Measurements from ENCODE around the gene CCDC88B.
A peak's percentile ranks its signal among the peaks of the same experiment; 100 is the strongest.
"Not testable (repeated sequence)": the region's sequence is repeated elsewhere in the genome, so short reads cannot be mapped to it uniquely, and the experiment has no call there.

Gene CCDC88B

DNA sequence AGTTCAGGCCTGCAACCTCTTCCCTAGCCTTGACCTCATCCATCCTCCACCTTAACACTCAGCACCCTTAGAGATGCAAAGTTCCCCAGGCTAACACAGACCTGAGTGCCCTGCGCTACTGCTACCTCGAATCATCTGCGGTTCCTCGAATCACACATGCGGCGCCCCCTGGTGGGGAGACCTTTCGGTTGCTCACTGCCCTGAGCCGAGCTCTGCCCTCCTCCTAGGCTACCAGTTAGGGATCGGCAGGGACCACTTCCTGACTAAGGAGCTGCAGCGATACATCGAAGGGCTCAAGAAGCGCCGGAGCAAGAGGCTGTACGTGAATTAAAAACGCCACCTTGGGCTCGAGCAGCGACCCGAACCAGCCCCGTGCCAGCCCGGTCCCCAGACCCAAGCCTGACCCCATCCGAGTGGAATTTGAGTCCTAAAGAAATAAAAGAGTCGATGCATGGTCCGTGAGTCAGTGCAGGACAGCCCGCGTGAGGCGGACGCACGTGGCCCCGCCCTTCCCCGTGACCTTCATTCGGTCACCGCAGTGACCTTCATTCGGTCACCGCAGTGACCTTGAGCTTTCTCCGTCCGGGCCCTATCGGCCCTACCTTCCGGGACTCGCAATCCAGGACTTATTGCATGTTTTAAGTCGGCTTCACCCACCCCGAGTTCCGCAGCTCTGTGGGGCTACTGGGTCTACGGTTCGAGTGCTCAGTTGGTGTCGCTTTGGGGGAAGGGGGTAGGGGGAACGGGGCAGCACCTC lies 35.5 kb upstream of the CCDC88B start:
- DNase-seq (ENCODE audit: low read depth) = peak; percentile 77

- DNase-seq (ENCODE audit: low read depth) = peak; percentile 95
Observed at GRCh38 chr11:64305075-64305690, 34.8 kb upstream of the CCDC88B start, which contains the start of gene ESRRA. Gene ESRRA, plus strand, starts transcription at chr11:64305524. Its CDS starts 1,656 bp downstream, at chr11:64307180.

- DNase-seq (ENCODE audit: low read depth) = no peak
Observed at GRCh38 chr11:64305691-64306562, 34.1 kb upstream of the CCDC88B start.

- DNase-seq (ENCODE audit: low read depth) = no peak
Observed at GRCh38 chr11:64306563-64306875, 33.5 kb upstream of the CCDC88B start.

DNA sequence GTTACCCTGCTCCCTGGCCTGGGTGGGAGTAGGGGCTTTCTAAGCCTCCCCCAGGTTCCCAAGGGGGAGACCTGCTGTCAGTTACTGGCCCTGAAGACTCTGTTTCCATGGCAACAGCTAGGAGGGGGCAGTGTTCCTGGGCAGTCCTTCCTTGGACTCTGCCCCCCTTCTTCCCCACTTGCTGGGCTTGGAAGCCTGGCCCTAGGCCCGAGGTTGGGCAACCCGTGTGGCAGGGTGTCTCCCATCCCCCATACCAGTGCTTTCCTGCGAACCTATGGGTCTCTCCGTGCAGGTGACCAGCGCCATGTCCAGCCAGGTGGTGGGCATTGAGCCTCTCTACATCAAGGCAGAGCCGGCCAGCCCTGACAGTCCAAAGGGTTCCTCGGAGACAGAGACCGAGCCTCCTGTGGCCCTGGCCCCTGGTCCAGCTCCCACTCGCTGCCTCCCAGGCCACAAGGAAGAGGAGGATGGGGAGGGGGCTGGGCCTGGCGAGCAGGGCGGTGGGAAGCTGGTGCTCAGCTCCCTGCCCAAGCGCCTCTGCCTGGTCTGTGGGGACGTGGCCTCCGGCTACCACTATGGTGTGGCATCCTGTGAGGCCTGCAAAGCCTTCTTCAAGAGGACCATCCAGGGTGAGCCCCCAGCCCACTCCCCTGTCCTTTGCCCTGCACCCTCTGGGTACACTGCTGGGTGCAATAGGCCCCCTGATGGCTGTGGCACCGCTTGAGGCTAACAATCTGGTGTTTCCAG lies 33.0 kb upstream of the CCDC88B start:
- DNase-seq (ENCODE audit: low read depth) = no peak

DNA sequence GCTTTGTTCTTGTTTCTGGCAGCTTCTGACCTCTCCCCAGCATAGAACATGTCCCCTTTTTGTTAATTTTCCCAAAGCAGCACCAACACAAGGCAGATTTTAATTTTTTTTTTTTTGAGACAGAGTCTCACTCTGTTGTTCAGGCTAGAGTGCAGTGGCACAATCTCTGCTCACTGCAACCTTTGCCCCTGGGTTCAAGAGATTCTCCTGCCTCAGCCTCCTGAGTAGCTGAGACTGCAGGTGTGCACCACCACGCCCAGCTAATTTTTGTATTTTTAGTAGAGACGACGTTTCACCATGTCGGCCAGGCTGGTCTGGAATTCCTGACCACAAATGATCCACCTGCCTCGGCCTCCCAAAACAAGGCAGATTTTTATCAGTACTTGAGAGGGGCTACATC lies 32.2 kb upstream of the CCDC88B start:
- DNase-seq (ENCODE audit: low read depth) = not testable (repeated sequence)

- no peak for DNase-seq (ENCODE audit: low read depth)
Observed at GRCh38 chr11:64312947-64313346, 27.1 kb upstream of the CCDC88B start.

DNA sequence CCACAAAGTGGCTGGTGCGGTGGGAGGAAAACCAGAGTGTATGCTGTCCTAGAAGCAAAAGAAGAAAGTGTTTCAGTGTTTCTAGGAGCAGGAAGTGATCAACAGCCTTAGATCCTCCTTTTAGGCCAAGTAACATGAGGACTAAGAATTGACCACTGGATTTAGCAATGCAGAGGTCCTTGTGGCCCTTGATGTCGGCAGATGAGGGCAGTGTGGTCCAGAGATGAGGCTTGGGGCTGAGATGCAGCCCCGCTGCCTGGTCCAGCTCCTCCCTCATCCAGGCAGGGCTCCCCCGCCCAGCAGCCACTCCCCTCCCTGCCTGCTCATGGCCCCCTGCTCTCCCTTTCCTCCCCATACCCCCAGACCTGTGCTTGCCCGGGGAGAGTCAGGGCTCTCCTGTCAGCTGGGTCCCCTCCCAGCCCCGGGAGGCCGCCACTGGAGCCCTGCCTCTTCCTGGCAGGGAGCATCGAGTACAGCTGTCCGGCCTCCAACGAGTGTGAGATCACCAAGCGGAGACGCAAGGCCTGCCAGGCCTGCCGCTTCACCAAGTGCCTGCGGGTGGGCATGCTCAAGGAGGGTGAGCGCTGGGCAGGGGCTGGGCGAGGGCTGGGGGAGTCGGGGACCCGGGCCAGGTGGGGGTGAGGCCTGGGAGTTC lies 26.4 kb upstream of the CCDC88B start:
- no peak for DNase-seq (ENCODE audit: low read depth)

DNA sequence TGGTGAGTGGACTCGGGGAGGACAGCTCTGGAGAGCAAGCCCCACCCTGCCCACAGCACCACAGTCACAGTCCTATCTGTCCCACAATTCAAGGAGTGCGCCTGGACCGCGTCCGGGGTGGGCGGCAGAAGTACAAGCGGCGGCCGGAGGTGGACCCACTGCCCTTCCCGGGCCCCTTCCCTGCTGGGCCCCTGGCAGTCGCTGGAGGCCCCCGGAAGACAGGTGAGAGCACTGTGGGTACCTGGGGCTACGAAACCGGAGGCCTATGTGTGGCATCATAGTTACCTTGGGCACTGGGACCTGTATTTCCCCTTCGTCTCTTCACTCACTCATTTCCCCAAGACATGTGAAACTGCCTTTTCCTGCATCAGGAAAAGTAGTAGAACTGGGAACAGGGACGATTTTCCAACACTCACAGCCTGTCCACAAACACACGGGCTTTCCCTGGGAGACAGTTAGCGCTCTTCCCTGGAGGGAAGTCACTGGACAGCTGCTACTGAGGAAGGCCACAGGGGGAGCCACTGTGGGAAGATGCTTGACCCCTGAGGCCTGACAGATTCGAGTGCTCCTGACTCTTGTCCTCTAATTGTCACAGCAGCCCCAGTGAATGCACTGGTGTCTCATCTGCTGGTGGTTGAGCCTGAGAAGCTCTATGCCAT lies 25.7 kb upstream of the CCDC88B start:
- no peak for DNase-seq (ENCODE audit: low read depth)

DNA sequence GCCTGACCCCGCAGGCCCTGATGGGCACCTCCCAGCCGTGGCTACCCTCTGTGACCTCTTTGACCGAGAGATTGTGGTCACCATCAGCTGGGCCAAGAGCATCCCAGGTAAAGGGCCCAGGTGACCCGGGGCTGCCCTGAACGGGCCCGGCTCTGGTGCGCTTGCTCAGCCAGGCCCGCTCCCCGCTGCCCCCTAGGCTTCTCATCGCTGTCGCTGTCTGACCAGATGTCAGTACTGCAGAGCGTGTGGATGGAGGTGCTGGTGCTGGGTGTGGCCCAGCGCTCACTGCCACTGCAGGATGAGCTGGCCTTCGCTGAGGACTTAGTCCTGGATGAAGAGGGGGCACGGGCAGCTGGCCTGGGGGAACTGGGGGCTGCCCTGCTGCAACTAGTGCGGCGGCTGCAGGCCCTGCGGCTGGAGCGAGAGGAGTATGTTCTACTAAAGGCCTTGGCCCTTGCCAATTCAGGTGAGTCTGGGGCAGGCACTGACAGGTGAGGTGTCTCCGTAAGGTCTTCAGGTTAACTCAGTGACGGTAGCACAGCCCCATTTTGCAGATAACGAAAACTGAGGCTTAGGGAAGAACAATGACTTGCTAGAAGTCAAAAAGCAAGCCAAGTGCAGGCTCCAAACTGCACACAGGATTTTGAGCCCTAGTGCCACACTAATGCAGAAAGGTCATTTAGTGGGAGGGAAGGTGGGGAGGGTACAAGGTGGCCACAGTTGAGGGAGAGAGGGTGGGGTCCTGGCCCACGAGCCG lies 25.0 kb upstream of the CCDC88B start:
- DNase-seq (ENCODE audit: low read depth) = no peak

DNA sequence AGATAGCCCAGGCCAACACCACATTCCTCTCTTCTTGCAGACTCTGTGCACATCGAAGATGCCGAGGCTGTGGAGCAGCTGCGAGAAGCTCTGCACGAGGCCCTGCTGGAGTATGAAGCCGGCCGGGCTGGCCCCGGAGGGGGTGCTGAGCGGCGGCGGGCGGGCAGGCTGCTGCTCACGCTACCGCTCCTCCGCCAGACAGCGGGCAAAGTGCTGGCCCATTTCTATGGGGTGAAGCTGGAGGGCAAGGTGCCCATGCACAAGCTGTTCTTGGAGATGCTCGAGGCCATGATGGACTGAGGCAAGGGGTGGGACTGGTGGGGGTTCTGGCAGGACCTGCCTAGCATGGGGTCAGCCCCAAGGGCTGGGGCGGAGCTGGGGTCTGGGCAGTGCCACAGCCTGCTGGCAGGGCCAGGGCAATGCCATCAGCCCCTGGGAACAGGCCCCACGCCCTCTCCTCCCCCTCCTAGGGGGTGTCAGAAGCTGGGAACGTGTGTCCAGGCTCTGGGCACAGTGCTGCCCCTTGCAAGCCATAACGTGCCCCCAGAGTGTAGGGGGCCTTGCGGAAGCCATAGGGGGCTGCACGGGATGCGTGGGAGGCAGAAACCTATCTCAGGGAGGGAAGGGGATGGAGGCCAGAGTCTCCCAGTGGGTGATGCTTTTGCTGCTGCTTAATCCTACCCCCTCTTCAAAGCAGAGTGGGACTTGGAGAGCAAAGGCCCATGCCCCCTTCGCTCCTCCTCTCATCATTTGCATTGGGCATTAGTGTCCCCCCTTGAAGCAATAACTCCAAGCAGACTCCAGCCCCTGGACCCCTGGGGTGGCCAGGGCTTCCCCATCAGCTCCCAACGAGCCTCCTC lies 24.1 kb upstream of the CCDC88B start:
- not testable (repeated sequence) for DNase-seq (ENCODE audit: low read depth)

DNA sequence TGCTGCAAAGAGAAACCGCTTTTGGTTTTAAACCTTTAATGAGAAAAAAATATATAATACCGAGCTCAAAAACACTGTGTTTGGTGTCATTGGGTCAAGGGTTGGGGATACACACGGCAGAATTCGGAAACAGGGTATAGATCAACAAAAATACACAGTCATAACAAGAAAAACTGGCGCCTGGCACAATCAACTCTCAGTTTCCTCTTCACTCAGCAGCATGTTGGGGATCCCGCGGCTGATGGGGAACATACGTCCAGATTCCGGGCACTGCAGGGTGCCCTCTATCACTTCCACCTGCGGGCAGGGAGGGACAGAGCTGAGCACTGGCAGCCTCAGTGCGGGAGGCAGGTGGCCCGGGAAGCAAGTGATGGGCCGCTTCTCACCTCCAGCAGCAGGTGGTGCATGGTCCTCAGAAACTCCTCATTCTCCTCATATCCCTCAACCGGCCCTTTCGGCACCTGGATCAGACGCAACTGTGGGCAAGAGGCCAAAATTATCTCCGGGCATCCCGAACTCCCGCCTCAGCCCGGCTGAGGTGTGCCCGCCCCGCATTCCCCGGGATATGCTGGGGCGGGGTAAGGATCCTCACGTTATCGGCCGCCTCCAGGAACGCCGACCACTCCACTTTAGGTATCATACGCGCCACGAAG lies 23.2 kb upstream of the CCDC88B start:
- DNase-seq (ENCODE audit: low read depth) = no peak

- DNase-seq (ENCODE audit: low read depth) = peak; percentile 85
Observed at GRCh38 chr11:64317325-64317960, 22.6 kb upstream of the CCDC88B start, which contains the start of gene TRMT112. Gene TRMT112, minus strand, starts transcription at chr11:64317559. Its CDS starts 33 bp downstream, at chr11:64317526.

DNA sequence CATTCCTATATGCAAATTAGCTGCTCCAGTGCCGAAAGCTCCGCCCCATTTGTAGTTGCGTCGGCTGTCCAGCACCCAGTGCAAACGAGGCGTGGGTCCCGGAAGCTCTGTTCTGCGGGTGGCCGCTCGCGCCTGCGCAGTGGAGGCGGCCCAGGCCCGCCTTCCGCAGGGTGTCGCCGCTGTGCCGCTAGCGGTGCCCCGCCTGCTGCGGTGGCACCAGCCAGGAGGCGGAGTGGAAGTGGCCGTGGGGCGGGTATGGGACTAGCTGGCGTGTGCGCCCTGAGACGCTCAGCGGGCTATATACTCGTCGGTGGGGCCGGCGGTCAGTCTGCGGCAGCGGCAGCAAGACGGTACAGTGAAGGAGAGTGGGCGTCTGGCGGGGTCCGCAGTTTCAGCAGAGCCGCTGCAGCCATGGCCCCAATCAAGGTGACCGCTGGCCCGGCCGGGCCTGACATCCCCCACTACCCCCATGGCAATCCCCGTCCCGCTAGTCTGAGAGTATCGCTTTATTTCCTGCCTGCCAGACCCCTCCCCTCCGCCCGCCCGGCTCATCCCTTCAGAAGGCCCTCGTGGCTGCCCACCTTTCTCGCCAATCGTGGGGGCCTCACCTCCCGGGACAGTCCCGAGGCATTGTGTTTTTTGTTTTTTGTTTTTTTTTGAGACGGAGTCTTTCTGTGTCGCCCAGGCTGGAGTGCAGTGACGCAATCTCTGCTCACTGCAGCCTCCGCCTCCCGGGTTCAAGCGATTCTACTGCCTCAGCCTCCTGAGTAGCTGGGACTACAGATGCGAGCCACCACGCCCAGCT lies 21.8 kb upstream of the CCDC88B start, which contains the start of gene PRDX5:
Gene PRDX5, plus strand, starts transcription at position 161 of the 805 bp plus-strand sequence. Its CDS starts 95 bp downstream, at position 256.
- DNase-seq (ENCODE audit: low read depth) = peak; percentile 92

DNA sequence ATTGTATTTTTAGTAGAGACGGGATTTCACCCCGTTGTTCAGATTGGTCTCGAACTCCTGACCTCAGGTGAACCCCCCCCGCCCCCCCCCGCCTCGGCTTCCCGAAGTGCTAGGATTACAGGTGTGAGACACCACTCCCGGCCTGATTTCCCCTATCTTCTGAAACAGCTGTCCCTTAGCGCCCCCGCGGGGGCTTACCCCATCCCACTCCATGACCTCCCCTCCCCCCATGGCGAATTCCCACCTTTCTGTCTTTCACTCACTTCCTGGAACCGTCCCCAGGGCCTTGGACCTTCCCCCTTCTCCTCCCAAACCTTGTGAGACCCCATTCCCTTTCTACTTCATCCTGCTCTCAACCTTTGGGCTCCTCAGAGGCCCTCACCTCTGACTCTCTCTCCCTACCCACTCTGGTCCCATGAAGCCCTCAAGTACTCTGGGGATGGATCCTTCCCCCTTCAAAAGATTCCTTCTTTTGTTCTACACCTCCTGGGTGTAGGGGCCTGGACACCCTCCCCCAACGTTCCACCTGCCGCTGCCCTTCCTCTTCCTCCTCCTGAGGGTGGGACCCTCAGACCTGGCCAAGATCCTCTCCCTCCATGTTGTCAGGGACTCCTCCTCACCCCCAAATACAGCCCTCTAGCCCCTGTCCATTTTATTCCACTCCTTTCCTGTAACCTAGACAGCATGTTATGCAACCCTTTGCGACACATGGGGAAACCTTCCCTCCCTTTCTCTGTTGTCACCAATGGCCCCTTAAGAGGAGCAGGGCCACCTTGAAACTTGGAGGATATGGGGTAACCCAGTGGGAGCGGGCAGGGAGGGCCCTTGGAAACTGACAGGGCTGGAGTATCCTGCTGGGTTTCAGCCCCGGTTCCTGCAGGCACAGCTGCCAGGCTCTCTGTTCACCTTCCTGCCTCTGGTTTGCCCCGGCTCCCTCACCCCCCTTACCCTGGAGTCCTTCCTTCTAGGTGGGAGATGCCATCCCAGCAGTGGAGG lies 20.9 kb upstream of the CCDC88B start:
- DNase-seq (ENCODE audit: low read depth) = no peak

GRCh38 chr11:64320556-64320955 lies 19.4 kb upstream of the CCDC88B start:
- no peak for DNase-seq (ENCODE audit: low read depth)
